OCI-LY1 (cell line): Measurements from ENCODE around the gene ETDB.
A peak's percentile ranks its signal among the peaks of the same experiment; 100 is the strongest.

Experiments
- H2AFZ ChIP-seq: fragments of 200-600 bp; sonication (generic), shearing (Covaris generic); 2 replicates; pipeline ENCODE4 v1.6.0; 2014; ENCODE audit warnings: antibody characterized with exemption, mild to moderate bottlenecking, low read length
- H3F3A ChIP-seq: fragments of 200-600 bp; sonication (generic), shearing (Covaris generic); 2 replicates; pipeline ENCODE4 v1.6.0; 2014; ENCODE audit warnings: mild to moderate bottlenecking, antibody characterized with exemption, low read length, moderate library complexity; ENCODE audit not compliant: insufficient read depth
- H3K27ac ChIP-seq: fragments of 200-600 bp; sonication (generic); 2 replicates; pipeline ENCODE4 v1.5.1; 2014; ENCODE audit warnings: low read length, mixed run types, mild to moderate bottlenecking, low read depth; ENCODE audit not compliant: poor library complexity, severe bottlenecking
- H3K27me3 ChIP-seq: fragments of 200-600 bp; sonication (generic); 2 replicates; pipeline ENCODE4 v1.6.0; 2014; ENCODE audit warnings: antibody characterized with exemption, mild to moderate bottlenecking, low read length, moderate library complexity; ENCODE audit not compliant: insufficient read depth
- H3K36me3 ChIP-seq: fragments of 200-600 bp; sonication (generic); 2 replicates; pipeline ENCODE4 v1.6.1; 2014; ENCODE audit warnings: mild to moderate bottlenecking, antibody characterized with exemption, low read length, moderate library complexity, mixed read lengths; ENCODE audit not compliant: insufficient read depth
- H3K4me1 ChIP-seq: fragments of 200-600 bp; sonication (generic); 2 replicates; pipeline ENCODE4 v1.5.1; 2014; ENCODE audit warnings: mild to moderate bottlenecking, low read length, moderate library complexity; ENCODE audit not compliant: insufficient read depth, severe bottlenecking
- H3K4me2 ChIP-seq: fragments of 200-600 bp; sonication (generic), shearing (Covaris generic); 2 replicates; pipeline ENCODE4 v1.6.1; 2014; ENCODE audit warnings: low read length
- H3K4me3 ChIP-seq: fragments of 200-600 bp; sonication (generic); 2 replicates; pipeline ENCODE4 v1.5.1; 2014; ENCODE audit warnings: low read length, low read depth, mild to moderate bottlenecking, mixed read lengths; ENCODE audit not compliant: poor library complexity, severe bottlenecking
- H3K79me2 ChIP-seq: fragments of 200-600 bp; shearing (Covaris generic); 2 replicates; pipeline ENCODE4 v1.6.1; 2016; ENCODE audit warnings: mixed run types, low read length, mixed read lengths; ENCODE audit not compliant: insufficient read depth
- H3K9ac ChIP-seq: fragments of 200-600 bp; sonication (generic), shearing (Covaris generic); 2 replicates; pipeline ENCODE4 v1.6.1; 2014; ENCODE audit warnings: mild to moderate bottlenecking, low read length, mixed read lengths
- H3K9me2 ChIP-seq: fragments of 200-600 bp; sonication (generic), shearing (Covaris generic); 2 replicates; pipeline ENCODE4 v1.6.1; 2014; ENCODE audit warnings: low read depth, mild to moderate bottlenecking, low read length, mixed read lengths
- H3K9me3 ChIP-seq: fragments of 200-600 bp; shearing (Covaris generic); 2 replicates; pipeline ENCODE4 v1.6.1; 2014; ENCODE audit warnings: low read length, mixed read lengths
- H4K20me1 ChIP-seq: fragments of 200-600 bp; sonication (generic), shearing (Covaris generic); 2 replicates; pipeline ENCODE4 v1.6.0; 2016; ENCODE audit warnings: mild to moderate bottlenecking, low read length; ENCODE audit not compliant: insufficient read depth
- CTCF ChIP-seq: fragments of 200-600 bp; sonication (generic), shearing (Covaris generic); IDR thresholded peaks from 2 replicates; pipeline ENCODE4 v1.5.1; 2017; ENCODE audit warnings: mild to moderate bottlenecking, antibody characterized with exemption, low read length, moderate library complexity, mixed read lengths
- EZH2 ChIP-seq: fragments of 200-600 bp; sonication (generic), shearing (Covaris generic); IDR thresholded peaks from 2 replicates; pipeline ENCODE4 v1.8.0; 2017; ENCODE audit warnings: borderline replicate concordance, mixed run types, mild to moderate bottlenecking, antibody characterized with exemption, low read length, moderate library complexity, mixed read lengths

The ETDB gene

GRCh38 chrX:135086197-135086854 is 34.0 kb downstream of the ETDB start:
- no peaks in the 10 kb centered on the region for H3K27me3 ChIP-seq
- no peak overlapping the region for H3K4me2 ChIP-seq
- H2AFZ ChIP-seq: no peak overlapping the region
- H3K9me2 ChIP-seq: no peaks in the 10 kb centered on the region
- no peaks in the 10 kb centered on the region for H3K4me1 ChIP-seq
- no peaks in the 10 kb centered on the region for H3K36me3 ChIP-seq
- no peaks in the 10 kb centered on the region for H3K79me2 ChIP-seq
- H3K9me3 ChIP-seq: no peaks in the 10 kb centered on the region
- H3F3A ChIP-seq: no peaks in the 10 kb centered on the region
- no peak overlapping the region for H3K4me3 ChIP-seq
- no peak overlapping the region for H3K9ac ChIP-seq
- H4K20me1 ChIP-seq: no peaks in the 10 kb centered on the region
- TF ChIP-seq EZH2 (no peak), CTCF (peak; percentile 57)
- no peak overlapping the region for H3K27ac ChIP-seq

GRCh38 chrX:135081693-135082404 is 38.5 kb downstream of the ETDB start:
- Histone ChIP-seq H3K27me3 (no peaks in the 10 kb centered on the region), H3K9me2 (no peaks in the 10 kb centered on the region), H2AFZ (no peak overlapping the region)

More at GRCh38 chrX:135081693-135082404, 38.5 kb downstream of the ETDB start:
- H3K79me2 ChIP-seq: no peaks in the 10 kb centered on the region
- H3K9me3 ChIP-seq: no peaks in the 10 kb centered on the region
- H3K36me3 ChIP-seq: no peaks in the 10 kb centered on the region
- no peak overlapping the region for H3K4me2 ChIP-seq
- H3K4me3 ChIP-seq: no peak overlapping the region
- TF ChIP-seq CTCF: no peak
- no peak for TF ChIP-seq EZH2
- no peak overlapping the region for H3K27ac ChIP-seq
- H3F3A ChIP-seq: no peaks in the 10 kb centered on the region
- no peaks in the 10 kb centered on the region for H4K20me1 ChIP-seq
- H3K4me1 ChIP-seq: no peaks in the 10 kb centered on the region
- no peak overlapping the region for H3K9ac ChIP-seq
